ENCODE data around the gene POFUT2. TPM values are rescaled to one million over a fixed set of nuclear protein-coding genes. Genes with fewer than 3 reads are reported as not detected.

Gene POFUT2
- polyA plus RNA-seq, 1 donor from 2014 or later = 25.4 TPM

DNA sequence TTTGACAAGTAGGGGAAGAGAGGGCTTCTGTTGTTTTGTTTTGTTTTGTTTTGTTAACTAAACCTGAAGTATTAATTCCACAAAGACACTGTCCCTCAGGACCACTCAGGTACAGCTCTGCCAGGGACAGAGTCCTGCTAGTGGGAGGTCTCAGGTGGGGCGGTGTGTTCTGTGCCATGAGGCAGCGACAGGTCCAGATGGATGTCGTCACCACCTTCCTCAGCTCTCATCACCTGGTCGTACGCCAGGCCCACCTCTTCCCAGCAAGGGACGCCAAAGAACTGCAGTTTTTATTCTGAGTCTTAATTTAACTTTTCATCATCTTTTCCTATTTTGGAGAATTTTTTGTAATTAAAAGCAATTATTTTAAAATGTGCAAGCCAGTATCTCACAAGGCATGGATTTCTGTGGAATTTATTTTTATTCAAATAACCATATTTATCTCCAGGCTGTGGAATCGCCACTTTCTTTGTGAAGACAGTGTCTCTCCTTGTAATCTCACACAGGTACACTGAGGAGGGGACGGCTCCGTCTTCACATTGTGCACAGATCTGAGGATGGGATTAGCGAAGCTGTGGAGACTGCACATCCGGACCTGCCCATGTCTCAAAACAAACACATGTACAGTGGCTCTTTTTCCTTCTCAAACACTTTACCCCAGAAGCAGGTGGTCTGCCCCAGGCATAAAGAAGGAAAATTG is 62.5 kb downstream of the POFUT2 start:
- H4K20me1 ChIP-seq (ENCODE audit: insufficient read depth) = no peaks in the 10 kb centered on the region
- H3K27ac ChIP-seq (ENCODE audit: low read length) = no peak overlapping the region
- H3K9me3 ChIP-seq (ENCODE audit: low read length) = no peaks in the 10 kb centered on the region
- H3K4me3 ChIP-seq (ENCODE audit: low read length) = no peak overlapping the region
- H3K9me2 ChIP-seq (ENCODE audit: insufficient read depth, low read length) = no peaks in the 10 kb centered on the region
- H3K27me3 ChIP-seq (ENCODE audit: insufficient read depth, low read depth, low read length) = no peaks in the 10 kb centered on the region
- no peaks in the 10 kb centered on the region for H3K79me2 ChIP-seq (replicated peaks; ENCODE audit: insufficient read depth, low read length)
- H3K36me3 ChIP-seq (ENCODE audit: insufficient read depth, low read length) = no peaks in the 10 kb centered on the region
- H3K9ac ChIP-seq (ENCODE audit: low read length) = no peak overlapping the region
- no peak overlapping the region for H3K4me2 ChIP-seq (ENCODE audit: low read length)
- TF ChIP-seq EZH2 (IDR thresholded peaks at IDR 0.05; ENCODE audit: borderline replicate concordance, insufficient read depth, low read length, poor library complexity, severe bottlenecking) (no peak), RAD21 (conservative IDR thresholded peaks at IDR 0.05) (no peak), POLR2AphosphoS5 (IDR thresholded peaks at IDR 0.05) (no peak), TAF1 (IDR thresholded peaks at IDR 0.05; ENCODE audit: low read depth) (no peak), SMC3 (conservative IDR thresholded peaks at IDR 0.05; ENCODE audit: poor library complexity) (no peak), MXI1 (conservative IDR thresholded peaks at IDR 0.05; ENCODE audit: poor library complexity, severe bottlenecking) (no peak), EP300 (conservative IDR thresholded peaks at IDR 0.05; ENCODE audit: poor library complexity, severe bottlenecking) (no peak)
- TF ChIP-seq, protein P1, sequence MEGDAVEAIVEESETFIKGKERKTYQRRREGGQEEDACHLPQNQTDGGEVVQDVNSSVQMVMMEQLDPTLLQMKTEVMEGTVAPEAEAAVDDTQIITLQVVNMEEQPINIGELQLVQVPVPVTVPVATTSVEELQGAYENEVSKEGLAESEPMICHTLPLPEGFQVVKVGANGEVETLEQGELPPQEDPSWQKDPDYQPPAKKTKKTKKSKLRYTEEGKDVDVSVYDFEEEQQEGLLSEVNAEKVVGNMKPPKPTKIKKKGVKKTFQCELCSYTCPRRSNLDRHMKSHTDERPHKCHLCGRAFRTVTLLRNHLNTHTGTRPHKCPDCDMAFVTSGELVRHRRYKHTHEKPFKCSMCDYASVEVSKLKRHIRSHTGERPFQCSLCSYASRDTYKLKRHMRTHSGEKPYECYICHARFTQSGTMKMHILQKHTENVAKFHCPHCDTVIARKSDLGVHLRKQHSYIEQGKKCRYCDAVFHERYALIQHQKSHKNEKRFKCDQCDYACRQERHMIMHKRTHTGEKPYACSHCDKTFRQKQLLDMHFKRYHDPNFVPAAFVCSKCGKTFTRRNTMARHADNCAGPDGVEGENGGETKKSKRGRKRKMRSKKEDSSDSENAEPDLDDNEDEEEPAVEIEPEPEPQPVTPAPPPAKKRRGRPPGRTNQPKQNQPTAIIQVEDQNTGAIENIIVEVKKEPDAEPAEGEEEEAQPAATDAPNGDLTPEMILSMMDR (IDR thresholded peaks at IDR 0.05; ENCODE audit: poor library complexity, severe bottlenecking) = no peak
- TF ChIP-seq, protein P2, sequence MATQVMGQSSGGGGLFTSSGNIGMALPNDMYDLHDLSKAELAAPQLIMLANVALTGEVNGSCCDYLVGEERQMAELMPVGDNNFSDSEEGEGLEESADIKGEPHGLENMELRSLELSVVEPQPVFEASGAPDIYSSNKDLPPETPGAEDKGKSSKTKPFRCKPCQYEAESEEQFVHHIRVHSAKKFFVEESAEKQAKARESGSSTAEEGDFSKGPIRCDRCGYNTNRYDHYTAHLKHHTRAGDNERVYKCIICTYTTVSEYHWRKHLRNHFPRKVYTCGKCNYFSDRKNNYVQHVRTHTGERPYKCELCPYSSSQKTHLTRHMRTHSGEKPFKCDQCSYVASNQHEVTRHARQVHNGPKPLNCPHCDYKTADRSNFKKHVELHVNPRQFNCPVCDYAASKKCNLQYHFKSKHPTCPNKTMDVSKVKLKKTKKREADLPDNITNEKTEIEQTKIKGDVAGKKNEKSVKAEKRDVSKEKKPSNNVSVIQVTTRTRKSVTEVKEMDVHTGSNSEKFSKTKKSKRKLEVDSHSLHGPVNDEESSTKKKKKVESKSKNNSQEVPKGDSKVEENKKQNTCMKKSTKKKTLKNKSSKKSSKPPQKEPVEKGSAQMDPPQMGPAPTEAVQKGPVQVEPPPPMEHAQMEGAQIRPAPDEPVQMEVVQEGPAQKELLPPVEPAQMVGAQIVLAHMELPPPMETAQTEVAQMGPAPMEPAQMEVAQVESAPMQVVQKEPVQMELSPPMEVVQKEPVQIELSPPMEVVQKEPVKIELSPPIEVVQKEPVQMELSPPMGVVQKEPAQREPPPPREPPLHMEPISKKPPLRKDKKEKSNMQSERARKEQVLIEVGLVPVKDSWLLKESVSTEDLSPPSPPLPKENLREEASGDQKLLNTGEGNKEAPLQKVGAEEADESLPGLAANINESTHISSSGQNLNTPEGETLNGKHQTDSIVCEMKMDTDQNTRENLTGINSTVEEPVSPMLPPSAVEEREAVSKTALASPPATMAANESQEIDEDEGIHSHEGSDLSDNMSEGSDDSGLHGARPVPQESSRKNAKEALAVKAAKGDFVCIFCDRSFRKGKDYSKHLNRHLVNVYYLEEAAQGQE (IDR thresholded peaks at IDR 0.05; ENCODE audit: borderline replicate concordance) = no peak
- no peak overlapping the region for H2AFZ ChIP-seq (ENCODE audit: low read depth, low read length)
- H3F3A ChIP-seq (ENCODE audit: insufficient read depth, low read length, poor library complexity, severe bottlenecking) = no peaks in the 10 kb centered on the region

DNA sequence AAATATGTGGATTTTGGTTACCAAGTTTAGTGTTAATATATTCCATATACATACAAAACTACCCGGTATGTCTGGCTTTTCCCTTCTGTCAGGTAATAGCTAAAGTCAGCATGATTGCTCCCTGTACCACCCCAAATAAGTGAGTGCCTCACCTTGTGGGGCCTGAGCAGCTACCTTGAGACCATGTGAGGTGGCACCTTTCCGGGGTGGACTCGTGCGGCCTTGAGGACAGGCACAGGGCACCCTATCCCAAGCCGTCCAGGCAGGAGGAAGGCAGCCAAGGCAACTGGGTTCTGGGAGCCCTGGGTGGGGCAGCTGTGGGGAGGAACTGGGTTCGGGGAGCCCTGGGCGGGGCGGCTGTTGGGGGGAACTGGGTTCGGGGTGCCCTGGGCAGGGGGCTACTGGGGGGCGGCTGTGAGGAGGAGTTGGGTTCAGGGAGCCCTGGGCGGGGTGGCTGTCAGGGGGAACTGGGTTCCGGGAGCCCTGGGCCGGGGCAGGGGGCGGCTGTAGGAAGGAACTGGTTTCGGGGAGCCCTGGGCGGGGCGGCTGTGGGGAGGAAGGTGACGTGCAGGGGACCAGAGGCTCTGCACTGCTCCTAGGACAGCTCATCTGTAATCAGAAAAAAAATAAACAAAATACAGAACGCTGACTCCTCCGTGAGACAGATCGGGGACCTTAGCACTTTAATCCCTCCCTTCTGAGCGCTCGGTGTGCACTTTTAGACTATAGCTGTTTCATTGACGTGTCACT is 63.3 kb downstream of the POFUT2 start:
- no peaks in the 10 kb centered on the region for H3K79me2 ChIP-seq (replicated peaks; ENCODE audit: insufficient read depth, low read length)
- no peaks in the 10 kb centered on the region for H3K27me3 ChIP-seq (ENCODE audit: insufficient read depth, low read depth, low read length)
- H3K36me3 ChIP-seq (ENCODE audit: insufficient read depth, low read length) = no peaks in the 10 kb centered on the region
- H3K4me3 ChIP-seq (ENCODE audit: low read length) = no peak overlapping the region
- H3K9me2 ChIP-seq (ENCODE audit: insufficient read depth, low read length) = no peaks in the 10 kb centered on the region
- H2AFZ ChIP-seq (ENCODE audit: low read depth, low read length) = no peak overlapping the region
- H3F3A ChIP-seq (ENCODE audit: insufficient read depth, low read length, poor library complexity, severe bottlenecking) = no peaks in the 10 kb centered on the region
- H3K9me3 ChIP-seq (ENCODE audit: low read length) = no peaks in the 10 kb centered on the region
- no peak overlapping the region for H3K9ac ChIP-seq (ENCODE audit: low read length)
- H3K4me2 ChIP-seq (ENCODE audit: low read length) = no peak overlapping the region
- TF ChIP-seq RAD21 (conservative IDR thresholded peaks at IDR 0.05) (no peak), TAF1 (IDR thresholded peaks at IDR 0.05; ENCODE audit: low read depth) (no peak), SMC3 (conservative IDR thresholded peaks at IDR 0.05; ENCODE audit: poor library complexity) (no peak), EP300 (conservative IDR thresholded peaks at IDR 0.05; ENCODE audit: poor library complexity, severe bottlenecking) (no peak), POLR2AphosphoS5 (IDR thresholded peaks at IDR 0.05) (no peak), EZH2 (IDR thresholded peaks at IDR 0.05; ENCODE audit: borderline replicate concordance, insufficient read depth, low read length, poor library complexity, severe bottlenecking) (no peak), MXI1 (conservative IDR thresholded peaks at IDR 0.05; ENCODE audit: poor library complexity, severe bottlenecking) (no peak)
- TF ChIP-seq, protein P1 (IDR thresholded peaks at IDR 0.05; ENCODE audit: poor library complexity, severe bottlenecking) = no peak
- TF ChIP-seq, protein P2 (IDR thresholded peaks at IDR 0.05; ENCODE audit: borderline replicate concordance) = no peak
- no peak overlapping the region for H3K27ac ChIP-seq (ENCODE audit: low read length)
- H4K20me1 ChIP-seq (ENCODE audit: insufficient read depth) = no peaks in the 10 kb centered on the region
